Measurements from ENCODE around the gene ZMIZ1. TPM values are rescaled to one million over a fixed set of nuclear protein-coding genes. Genes with fewer than 3 reads are reported as not detected.

ZMIZ1 gene
- total and polyA plus RNA-seq, 2 donors (not counting 1 experiment from before 2014, with no cell fraction given), result 6.3 to 30.6 TPM

DNA sequence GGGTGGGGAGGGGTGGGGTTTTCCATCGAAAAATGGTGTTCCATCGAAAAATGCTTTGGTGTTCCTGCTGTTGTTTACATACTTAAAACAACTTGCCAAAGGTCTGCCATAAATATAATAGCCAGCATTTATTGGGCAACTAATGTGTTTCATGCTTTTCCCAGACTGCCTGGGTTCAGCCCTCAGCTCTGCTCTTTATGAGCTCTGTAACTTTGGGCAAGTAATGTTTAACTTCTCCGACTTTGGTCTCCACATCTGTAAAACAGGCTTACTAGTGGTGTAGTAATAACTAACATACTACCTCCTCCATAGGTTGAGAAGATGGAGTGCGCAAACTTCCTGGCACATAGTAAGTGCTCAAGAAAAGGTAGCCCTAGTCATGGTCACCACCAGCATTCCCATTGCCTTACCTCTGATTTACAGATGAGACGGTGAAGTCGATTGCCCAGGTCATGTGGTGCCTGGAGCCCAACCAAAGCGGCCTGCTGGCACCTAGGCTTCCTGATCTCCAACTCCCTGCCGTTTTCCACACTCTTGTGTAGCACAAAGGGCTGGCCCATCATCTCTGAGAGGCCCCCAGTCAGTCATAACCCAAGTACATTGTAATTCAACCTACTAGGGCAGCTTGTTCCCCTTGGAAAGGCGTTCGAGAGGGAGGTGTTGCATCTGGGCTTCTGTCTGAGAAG, 8.9 kb downstream of the ZMIZ1 start:
- Histone ChIP-seq H3K9me3 (ENCODE audit: control insufficient read depth, insufficient read depth, low read depth, low read length) (no peaks in the 10 kb centered on the region), H3K4me2 (ENCODE audit: extremely low read depth, insufficient read depth, low read length) (no peak overlapping the region), H3K27ac (ENCODE audit: insufficient read depth, low read length) (no peak overlapping the region), H3K27me3 (ENCODE audit: control insufficient read depth, insufficient read depth, low read length) (no peaks in the 10 kb centered on the region), H3K79me2 (ENCODE audit: control insufficient read depth, insufficient read depth, low read length) (peaks cover 100% of the 10 kb centered on the region), H3K4me1 (ENCODE audit: control insufficient read depth, extremely low read depth, insufficient read depth, low read length) (peaks cover 80% of the 10 kb centered on the region), H2AFZ (ENCODE audit: low read length) (no peak overlapping the region), H3K9ac (ENCODE audit: insufficient read depth, low read length) (no peak overlapping the region), H4K20me1 (ENCODE audit: control insufficient read depth, extremely low read depth, insufficient read depth, low read length) (peaks cover 2% of the 10 kb centered on the region), H3K36me3 (ENCODE audit: control insufficient read depth, insufficient read depth, low read length) (peaks cover 1% of the 10 kb centered on the region), H3K4me3 (replicated peaks in 1 of 4; ENCODE audit: control extremely low read depth in 1 of 4, insufficient read depth in 1 of 4, low read depth in 3 of 4, low read length in 4 of 4) (no peak overlapping the region)
- TF ChIP-seq, protein P1, sequence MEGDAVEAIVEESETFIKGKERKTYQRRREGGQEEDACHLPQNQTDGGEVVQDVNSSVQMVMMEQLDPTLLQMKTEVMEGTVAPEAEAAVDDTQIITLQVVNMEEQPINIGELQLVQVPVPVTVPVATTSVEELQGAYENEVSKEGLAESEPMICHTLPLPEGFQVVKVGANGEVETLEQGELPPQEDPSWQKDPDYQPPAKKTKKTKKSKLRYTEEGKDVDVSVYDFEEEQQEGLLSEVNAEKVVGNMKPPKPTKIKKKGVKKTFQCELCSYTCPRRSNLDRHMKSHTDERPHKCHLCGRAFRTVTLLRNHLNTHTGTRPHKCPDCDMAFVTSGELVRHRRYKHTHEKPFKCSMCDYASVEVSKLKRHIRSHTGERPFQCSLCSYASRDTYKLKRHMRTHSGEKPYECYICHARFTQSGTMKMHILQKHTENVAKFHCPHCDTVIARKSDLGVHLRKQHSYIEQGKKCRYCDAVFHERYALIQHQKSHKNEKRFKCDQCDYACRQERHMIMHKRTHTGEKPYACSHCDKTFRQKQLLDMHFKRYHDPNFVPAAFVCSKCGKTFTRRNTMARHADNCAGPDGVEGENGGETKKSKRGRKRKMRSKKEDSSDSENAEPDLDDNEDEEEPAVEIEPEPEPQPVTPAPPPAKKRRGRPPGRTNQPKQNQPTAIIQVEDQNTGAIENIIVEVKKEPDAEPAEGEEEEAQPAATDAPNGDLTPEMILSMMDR (conservative IDR thresholded peaks at IDR 0.05 in 1 of 2, IDR thresholded peaks at IDR 0.05 in 1 of 2; ENCODE audit: low read depth in 1 of 2, low read length in 2 of 2), result no peak
- TF ChIP-seq EZH2 (IDR thresholded peaks at IDR 0.05; ENCODE audit: low read length, missing control alignments), result no peak
- DNase-seq (ENCODE audit: low read depth in 2 of 2), result no peak

DNA sequence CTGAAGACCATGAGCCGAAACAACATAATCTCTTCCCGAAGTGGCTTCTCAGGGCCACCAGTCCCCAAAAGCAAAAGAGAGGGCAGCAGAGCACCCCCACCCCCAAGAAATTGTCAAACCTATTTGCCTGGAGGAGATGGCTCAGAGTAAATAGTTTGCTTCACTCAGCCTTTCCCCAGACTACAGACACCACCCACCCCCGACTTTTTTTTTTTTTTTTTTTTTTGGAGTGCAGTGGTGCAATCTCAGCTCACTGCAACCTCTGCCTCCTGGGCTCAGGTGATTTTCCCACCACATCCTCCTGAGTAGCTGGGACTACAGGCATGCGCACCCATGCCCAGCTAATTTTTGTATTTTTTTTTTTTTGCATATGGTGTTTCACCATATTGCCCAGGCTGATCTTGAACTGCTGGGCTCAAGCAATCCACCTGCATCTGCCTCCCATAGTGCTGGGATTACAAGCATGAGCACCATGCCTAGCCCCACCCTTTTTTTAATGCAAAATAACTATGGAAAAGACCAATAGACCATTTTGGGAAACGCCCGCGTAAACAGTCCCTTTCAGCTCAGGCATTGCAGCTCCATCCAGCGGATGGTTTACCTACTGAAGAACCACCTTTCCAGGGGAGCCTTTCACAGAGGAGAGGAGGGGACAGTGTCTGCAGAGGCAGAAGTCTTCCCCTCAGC, 9.7 kb downstream of the ZMIZ1 start:
- Histone ChIP-seq H3K27ac (ENCODE audit: insufficient read depth, low read length) (peak overlapping the region; percentile 64), H3K27me3 (ENCODE audit: control insufficient read depth, insufficient read depth, low read length) (no peaks in the 10 kb centered on the region), H3K79me2 (ENCODE audit: control insufficient read depth, insufficient read depth, low read length) (peaks cover 100% of the 10 kb centered on the region), H2AFZ (ENCODE audit: low read length) (no peak overlapping the region), H4K20me1 (ENCODE audit: control insufficient read depth, extremely low read depth, insufficient read depth, low read length) (peaks cover 2% of the 10 kb centered on the region), H3K9me3 (ENCODE audit: control insufficient read depth, insufficient read depth, low read depth, low read length) (no peaks in the 10 kb centered on the region), H3K36me3 (ENCODE audit: control insufficient read depth, insufficient read depth, low read length) (no peaks in the 10 kb centered on the region), H3K9ac (ENCODE audit: insufficient read depth, low read length) (no peak overlapping the region), H3K4me1 (ENCODE audit: control insufficient read depth, extremely low read depth, insufficient read depth, low read length) (peaks cover 79% of the 10 kb centered on the region), H3K4me2 (ENCODE audit: extremely low read depth, insufficient read depth, low read length) (peak overlapping the region; percentile 37), H3K4me3 (replicated peaks in 1 of 4; ENCODE audit: control extremely low read depth in 1 of 4, insufficient read depth in 1 of 4, low read depth in 3 of 4, low read length in 4 of 4) (no peak overlapping the region)
- TF ChIP-seq EZH2 (IDR thresholded peaks at IDR 0.05; ENCODE audit: low read length, missing control alignments), result no peak
- TF ChIP-seq, protein P1 (conservative IDR thresholded peaks at IDR 0.05 in 1 of 2, IDR thresholded peaks at IDR 0.05 in 1 of 2; ENCODE audit: low read depth in 1 of 2, low read length in 2 of 2), result no peak
- no peak for DNase-seq (ENCODE audit: low read depth in 2 of 2)

DNA sequence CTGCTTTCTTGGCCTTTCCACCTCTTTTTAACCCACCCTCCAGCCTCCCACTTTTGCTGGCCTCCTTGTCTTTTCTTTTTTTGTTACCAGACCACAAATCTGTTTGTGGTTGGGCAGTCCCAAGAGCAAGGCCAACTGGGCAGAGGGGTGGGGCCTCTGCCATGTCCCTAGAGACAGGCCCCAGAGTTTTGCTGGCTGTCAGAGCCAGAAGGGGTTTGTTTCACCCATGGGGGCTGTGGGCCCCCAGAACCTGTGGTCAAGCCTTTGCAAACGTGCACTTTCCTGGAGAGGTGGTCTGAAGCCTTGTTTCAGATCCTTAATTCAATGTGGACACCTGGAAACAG, 10.3 kb downstream of the ZMIZ1 start:
- Histone ChIP-seq H3K27me3 (ENCODE audit: control insufficient read depth, insufficient read depth, low read length) (no peaks in the 10 kb centered on the region), H2AFZ (ENCODE audit: low read length) (no peak overlapping the region), H3K79me2 (ENCODE audit: control insufficient read depth, insufficient read depth, low read length) (peaks cover 100% of the 10 kb centered on the region), H3K4me1 (ENCODE audit: control insufficient read depth, extremely low read depth, insufficient read depth, low read length) (peaks cover 82% of the 10 kb centered on the region), H3K4me2 (ENCODE audit: extremely low read depth, insufficient read depth, low read length) (peak overlapping the region; percentile 50), H3K9ac (ENCODE audit: insufficient read depth, low read length) (no peak overlapping the region), H3K36me3 (ENCODE audit: control insufficient read depth, insufficient read depth, low read length) (no peaks in the 10 kb centered on the region), H3K27ac (ENCODE audit: insufficient read depth, low read length) (peak overlapping the region; percentile 64), H3K4me3 (replicated peaks in 1 of 4; ENCODE audit: control extremely low read depth in 1 of 4, insufficient read depth in 1 of 4, low read depth in 3 of 4, low read length in 4 of 4) (no peak overlapping the region), H4K20me1 (ENCODE audit: control insufficient read depth, extremely low read depth, insufficient read depth, low read length) (peaks cover 2% of the 10 kb centered on the region), H3K9me3 (ENCODE audit: control insufficient read depth, insufficient read depth, low read depth, low read length) (no peaks in the 10 kb centered on the region)
- TF ChIP-seq EZH2 (IDR thresholded peaks at IDR 0.05; ENCODE audit: low read length, missing control alignments), result no peak
- TF ChIP-seq, protein P1 (conservative IDR thresholded peaks at IDR 0.05 in 1 of 2, IDR thresholded peaks at IDR 0.05 in 1 of 2; ENCODE audit: low read depth in 1 of 2, low read length in 2 of 2), result no peak
- DNase-seq (ENCODE audit: low read depth in 2 of 2), result no peak

Measured in fibroblast of lung (primary cell).